ENCODE data around the gene C12orf60.

Gene C12orf60

DNA sequence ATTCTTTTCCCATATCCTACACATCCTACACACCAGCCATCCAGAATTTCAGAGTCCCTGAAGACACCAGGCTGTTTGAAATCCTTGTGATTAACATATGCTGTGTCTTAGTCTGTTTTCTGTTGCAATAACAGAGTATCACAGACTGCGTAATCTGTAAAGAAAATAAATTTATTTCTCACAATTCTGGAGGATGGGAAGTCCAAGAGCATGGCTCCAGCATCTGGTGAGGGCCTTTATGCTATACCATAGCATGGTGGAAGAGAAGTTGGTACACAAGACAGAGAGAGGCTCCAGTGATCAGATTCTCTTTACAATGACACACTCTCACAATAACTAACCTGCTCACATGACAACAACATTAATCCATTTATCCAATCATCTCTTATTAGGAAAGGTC is 35.8 kb downstream of the C12orf60 start:
- no peak for DNase-seq

DNA sequence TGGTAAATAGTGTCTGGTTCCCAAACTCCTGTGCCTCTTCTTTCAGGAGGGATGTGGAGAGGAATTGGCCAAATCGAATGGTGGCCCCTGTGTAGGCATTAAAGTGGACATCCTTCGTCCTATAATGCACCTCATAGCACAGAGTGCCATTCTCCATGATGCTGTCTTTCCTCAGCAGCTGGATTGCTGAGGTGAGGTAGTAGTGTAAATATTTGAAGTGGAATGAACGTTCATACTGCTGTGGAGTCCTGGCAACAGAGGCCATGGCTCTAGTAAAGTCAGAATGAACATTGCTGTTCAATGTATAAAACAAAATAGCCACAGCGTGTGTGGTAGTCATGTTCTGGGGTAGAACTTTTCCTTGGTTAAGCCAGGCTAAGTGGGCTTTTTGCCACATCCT is 37.1 kb downstream of the C12orf60 start:
- DNase-seq = no peak

DNA sequence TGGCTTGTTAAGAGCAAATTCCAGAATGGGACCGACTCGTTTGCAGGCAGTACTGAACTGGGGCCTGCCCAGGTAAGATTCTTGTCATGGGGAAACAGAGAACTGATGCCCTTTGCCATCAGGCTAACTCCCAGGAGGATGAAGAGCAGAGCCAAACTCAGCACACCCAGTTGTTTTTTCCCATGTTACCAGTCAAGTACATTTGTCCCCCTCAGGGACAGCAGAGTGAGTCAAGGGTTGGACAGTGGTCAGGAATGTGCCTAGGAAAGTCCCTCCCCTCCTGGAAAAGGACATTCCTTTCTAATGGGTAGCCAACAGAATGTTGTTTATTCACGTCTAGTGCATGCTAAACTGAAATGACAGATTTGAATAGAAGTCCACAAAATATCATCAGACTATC is 38.3 kb downstream of the C12orf60 start:
- DNase-seq = no peak

DNA sequence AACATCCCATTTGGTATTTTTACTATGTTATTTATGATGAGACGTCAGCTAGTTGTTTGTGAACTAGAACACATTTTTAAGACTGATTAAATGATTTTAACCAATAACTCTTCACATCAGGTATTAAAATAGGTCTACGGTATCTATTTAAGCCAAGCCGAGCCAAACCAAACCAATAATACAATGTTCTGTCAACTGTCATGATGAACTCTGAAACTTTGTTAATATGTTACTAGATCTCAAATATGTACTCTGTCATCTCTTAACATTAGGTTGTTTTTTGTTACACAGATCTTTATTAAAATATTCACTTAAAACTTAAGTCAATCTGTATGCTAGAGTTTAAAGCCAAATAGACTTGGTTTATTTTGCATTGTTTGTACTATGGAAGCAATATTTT is 38.8 kb downstream of the C12orf60 start:
- DNase-seq = no peak

DNA sequence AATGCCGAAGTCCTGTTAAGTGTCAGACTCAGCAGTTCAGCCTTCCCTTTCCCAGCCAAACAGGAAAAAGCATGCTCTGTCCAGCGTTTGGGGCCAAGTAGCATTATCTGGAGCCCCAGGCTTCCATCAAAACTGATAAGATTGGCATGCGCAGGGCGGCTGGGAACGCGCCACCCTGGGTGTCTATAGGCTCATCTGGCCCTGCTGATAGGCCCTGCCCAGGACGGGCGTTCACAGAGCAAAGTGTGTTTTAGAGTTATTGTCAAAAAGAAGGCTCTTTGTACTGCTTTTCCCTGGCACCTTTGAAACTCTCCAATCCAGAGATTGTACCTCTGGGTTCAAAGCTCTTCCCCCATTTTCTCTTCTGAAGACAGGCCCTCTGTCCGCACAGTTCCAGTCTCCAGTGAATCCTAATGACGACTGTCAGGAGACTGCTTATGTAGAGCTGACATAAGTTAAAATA is 40.0 kb downstream of the C12orf60 start, which contains the start of gene ART4:
Gene ART4 (minus strand): TSS at position 102 of the 463 bp plus-strand sequence. CDS start 413 bp downstream, outside the sequence.
- no peak for DNase-seq

DNA sequence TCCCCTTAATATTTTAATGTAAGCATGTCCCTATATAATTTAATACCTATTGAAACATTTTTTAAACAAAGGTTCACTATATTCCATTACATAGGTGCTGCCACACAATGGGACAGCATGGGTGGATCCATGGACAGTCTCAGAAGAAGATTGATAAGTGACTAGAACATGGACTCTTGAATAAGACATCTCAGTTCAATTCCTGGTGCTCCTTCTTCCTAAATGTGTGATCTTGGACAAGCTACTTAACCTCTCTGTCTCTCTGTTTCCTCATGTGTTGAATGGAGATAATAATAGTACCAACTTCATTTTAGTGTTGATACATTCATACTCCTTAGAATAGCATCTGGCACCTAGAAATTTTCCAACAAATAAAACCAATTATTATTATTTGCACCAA is 40.9 kb downstream of the C12orf60 start:
- DNase-seq = no peak

DNA sequence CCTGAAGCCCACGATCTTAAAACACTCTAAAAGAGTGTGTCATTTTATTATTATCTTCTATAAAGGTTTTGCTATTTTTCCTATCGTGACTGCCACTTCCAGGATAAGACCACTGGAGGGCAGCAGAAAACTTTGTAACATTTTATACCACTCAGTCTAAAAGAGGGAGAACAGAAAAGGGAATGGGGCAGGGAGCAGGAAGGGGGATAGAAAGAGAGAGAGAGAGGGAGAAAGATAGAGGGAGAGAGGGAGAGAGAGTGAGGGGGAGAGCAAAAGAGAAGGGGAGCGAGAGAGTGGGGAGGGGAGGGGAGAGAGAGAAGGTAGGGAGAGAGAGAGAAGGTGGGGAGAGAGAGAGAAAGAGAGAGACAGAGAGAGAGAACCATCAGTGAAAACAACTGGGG is 41.9 kb downstream of the C12orf60 start:
- no peak for DNase-seq

DNA sequence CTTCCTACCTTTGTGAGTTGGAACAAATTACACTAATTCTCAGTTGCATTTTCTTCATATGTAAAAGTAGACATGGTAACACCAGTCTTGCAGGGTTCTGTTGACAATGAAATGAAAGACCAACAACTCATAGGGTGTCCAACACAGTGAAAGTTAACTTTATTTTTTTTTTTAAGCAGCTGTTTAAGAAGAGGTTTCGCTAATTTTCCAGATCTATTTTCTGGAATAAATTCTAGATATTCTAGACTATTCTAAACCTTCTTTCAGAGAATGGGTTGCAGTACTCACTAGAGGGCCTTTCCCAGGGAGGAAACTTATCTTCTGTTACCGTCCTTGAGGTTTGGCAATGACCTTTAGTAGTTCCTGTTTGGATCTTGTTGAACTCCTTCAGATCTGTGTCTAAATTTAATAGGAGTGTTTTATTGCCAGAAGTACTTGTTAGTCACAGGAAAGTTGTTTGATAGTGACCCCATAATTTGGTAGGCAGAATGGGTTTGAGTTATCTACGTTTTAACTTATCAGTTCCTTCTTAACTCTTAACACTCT is 42.6 kb downstream of the C12orf60 start:
- DNase-seq = no peak

DNA sequence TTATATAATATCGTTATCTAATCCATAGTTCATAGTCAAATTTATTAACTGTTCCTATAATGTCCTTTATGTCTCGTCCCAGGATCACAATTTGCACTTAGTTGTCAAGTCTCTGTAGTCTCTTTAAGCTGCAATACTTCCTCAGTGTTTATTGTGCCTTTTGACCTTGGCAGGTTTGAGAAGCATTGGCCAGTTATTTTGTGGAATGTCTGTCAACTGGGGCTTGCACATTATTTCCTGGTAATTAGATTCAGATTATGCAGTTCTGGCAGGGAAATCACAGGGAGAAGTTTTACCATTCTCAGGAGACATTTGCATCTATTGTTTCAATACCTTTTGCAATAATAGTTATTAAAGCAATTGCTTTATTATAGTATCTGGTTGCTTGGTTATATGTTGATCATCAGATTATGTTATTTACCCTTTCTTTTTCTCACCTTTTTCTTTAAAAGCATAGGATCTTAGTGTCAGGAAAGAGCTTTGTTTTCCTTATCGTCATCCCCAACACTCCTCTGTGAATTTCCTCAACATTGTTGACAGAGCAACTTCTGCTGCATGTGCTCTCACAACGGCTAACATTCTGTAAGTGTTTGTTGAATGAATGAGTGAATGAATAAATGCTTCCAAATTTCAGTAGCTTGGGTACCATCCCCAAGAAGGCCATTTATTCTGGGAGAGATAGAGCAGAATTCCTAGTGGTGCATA is 43.6 kb downstream of the C12orf60 start:
- no peak for DNase-seq

DNA sequence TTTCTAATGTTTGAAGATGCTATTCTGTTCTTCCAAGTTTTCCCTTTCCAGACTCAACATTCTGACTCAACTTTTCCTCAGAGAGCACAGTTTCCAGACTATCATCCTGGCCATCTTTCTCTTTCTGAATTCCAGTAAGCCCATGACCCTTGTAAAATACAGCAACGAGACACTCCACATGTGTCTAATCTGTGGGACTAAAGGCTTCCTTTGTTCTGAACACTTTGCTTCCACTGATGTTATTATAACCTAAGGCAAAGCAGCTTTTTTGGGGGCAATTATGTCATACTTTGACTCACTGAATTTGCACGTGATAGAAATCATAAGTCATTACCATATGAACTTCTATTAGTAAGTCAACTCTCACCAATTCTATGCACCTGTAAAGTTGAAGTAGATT is 46.2 kb downstream of the C12orf60 start:
- DNase-seq = no peak

DNA sequence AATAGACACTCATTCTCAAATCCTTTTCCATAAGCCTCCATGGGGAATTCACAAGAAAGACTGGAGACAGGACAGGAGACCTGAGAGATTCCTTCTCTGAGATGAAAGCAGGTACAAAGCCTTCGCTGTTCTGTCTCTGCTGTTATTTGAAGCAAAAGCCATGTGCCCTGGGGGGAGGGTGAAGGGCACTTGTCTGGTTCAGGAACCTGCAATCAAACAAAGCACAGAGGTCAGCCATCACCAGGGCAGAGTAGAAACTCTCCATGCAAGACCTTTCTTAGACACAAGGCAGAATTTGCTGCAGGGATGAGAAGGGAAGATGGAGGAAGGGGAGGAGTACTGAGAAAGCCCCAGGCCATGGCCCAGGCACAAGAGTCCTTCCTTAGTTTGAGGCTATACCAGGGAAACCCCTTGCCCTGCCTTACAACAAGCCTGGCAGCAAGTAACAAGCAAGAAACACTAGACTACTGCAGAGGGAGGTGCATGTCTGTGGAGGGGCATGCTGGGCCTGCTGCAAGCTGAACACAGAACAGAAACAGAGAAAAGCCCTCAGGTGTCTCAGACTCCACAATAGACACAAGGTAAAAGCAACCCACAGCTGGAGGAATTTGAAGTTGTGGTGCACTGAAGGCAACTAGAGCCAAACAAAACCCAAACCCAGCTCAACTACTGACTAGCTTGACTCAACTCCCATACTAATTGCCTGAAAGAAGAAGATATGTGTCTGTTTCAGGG is 47.6 kb downstream of the C12orf60 start:
- DNase-seq = no peak

DNA sequence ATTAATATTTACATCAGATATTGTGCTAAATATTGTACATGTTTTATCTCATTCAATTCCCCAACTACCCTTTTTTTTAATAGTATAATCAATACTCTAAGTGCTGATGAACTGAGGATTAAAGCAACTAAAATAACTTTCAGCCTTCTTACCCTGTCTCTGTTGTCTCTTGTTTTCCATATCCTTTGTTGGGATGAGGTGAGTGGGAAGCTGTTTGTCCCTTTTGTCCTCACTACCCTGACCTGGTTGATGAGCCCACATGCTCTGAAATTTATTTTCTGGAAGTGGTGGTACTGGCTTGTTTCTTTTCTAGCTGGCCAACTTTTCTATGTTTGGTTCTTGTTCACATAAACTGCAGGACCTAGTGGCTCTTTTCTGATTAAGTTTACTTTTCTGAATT is 49.4 kb downstream of the C12orf60 start:
- DNase-seq = no peak

DNA sequence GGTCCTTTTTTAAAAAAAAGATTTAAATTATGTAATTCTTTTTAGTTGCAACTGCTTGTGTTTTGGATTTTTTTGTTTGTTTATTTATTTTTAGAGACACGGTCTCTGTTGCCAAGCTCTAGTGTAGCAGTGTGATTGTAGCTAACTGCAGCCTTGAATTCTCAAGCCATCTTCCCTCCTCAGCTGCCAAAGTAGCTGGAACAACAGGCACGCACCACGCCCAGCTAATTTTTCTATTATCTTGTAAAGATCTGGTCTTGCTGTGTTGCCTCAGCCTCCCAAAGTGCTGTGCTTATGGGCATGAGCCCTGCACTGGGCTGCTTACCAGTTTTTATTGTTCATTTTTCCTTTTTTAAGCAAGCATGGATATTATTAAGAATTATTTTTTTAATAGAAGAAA is 50.5 kb downstream of the C12orf60 start:
- DNase-seq = no peak

DNA sequence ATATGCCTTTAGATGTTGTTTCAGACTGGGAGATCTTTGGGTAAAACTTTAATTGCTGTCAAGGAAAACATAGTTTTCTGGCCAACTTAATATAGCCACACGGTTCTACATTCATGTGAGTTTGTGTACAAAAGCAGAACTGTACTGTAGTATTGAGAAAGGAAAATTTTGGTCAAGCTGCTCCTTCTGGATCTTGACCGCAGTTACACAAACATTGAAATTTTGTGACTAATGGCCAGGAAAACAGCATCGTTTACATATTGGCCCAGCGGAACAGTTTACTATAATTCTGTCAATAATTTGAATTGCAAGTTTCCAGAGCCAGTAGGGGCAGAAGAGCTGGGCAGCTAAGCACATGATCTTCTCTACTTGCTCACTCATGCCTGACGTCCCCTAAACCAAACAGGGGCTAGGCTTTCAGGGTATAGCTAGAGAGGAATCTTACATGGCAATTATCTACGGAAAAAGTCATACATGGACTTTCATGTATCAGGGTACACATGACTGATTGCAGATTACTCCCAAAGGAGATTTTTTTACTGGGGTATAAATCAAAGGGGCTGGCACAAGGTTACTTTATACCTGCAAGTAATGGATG is 51.2 kb downstream of the C12orf60 start:
- no peak for DNase-seq

DNA sequence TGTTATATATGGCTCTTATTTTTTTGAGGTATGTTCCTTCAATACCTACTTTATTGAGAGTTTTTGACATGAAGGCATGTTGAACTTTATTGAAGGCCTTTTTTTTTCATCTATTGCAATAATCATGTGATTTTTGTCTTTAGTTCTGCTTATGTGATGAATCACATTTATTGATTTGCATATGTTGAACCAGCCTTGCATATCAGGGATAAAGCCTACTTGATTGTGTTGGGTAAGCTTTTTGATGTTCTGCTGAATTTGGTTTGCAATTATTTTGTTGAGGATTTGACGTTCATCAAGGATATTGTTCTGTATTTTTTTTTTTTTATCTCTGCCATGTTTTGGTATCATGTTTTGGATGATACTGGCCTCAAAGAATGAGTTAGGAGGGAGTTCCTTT is 55.0 kb downstream of the C12orf60 start:
- no peak for DNase-seq

DNA sequence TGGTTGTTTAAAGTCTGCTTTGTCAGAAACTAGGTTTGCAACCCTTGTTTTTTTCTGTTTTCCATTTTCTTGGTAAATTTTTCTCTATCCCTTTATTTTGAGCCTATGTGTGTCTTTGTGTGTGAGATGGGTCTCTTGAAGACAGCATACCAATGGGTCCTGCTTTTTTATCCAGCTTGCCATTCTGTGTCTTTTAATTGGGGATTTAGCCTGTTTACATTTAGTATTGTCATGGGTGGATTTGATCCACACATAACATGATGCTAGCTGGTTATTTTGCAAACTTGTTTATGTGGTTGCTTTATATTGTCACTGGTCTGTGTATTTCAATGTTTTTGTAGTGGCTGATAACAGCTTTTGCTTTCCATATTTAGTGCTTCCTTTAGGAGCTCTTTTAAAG is 57.0 kb downstream of the C12orf60 start:
- no peak for DNase-seq

DNA sequence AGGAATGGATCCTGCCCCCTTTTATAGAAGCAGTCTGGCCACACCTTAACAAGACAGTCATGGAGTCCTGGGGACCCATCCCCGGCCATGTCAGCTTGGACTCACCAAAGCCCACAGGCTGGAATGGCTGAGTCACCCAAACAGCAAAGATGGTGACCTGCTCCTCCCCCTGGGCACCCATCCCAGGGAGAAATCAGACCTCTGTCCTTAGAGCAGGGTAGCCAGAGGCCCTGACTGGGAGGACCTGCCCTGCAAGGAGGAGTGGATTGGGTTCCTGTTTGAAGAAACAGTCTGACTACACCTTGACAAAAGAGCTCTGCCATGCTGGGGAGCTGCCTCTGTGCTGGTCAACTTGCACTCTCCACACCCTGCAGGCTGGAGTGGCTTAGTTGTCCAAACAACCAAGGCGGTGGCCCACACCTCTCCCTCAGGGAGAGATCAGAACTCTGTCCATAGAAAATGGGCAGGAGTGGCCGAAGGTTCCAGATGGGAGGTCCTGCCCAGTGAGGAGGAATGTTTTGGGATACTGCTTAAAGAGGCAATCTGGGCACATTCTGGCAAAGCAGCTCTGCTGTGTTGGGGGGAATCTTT is 65.5 kb downstream of the C12orf60 start:
- no peak for DNase-seq

DNA sequence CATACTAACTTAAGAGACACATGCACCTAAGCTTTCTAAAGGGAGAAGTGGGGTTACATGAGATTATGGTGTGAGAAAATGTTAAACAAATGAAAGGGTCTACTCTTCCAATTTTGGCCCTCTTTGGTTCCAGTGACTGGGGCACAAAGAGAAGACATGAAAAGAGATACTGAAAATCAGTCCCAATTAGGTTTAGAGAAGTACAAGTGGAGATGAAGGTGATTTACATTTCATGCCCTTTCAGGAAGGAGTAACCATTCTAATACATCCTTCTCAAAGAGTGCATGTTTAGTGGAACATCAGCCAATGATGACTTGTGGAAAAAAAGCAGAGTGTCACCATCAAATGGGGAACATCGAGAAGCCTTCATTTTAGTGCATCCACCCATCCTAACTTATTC is 67.8 kb downstream of the C12orf60 start:
- no peak for DNase-seq

DNA sequence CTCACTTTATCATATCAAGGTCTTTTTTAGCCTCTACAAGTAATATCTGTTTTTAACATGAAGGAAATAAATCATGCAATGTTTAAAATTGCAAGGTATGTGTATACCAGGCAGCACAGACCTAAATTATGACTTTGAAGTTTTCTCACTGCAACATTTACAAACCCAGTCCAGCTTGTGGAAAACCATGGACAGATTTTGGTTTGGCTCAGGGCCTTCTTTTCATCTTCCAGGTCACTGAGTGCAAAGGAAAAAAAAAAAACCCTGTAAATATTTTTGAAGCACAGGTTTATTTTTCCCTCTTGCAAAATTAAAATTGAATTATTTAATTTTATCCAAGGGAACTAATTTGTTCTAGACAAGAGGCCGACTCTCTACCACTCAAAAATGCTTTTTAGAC is 68.4 kb downstream of the C12orf60 start:
- DNase-seq = no peak

DNA sequence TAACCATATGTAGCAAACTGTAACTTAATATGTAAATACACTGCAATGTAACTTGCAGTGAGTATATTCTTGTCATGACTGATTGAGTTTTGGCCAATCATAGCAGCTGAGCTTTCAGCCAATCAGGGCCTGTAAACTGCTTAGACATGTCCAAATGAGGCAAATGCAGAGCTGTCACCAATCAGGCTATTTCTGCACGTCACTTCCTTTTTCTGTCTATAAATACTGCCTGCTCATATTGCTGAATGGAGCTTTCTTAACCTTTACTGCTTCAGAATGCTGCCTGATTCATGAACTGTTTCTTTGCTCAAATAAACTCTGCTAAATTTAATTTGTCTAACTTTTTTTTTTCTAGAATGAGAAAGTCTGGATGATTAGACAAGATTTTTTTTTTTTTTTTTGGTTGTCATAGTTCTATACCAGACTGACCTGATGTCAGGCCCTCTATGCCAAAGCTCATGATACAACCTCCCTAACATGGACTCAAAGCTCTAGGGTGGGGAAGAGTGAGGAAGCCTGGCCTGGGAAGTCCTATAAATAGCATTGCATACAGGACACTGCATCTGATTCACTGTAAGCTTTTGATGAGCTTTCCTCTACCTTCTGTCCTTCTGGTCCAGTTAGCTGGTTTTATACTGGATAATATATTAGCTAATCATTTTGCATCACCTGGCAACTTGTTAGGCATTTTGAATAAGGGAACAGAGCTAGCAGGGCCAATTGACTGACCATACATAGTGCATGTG is 70.1 kb downstream of the C12orf60 start:
- DNase-seq = peak; percentile 18

Data from NCI-H524 treated with DMSO at 0.1 percent for 48 hours (cell line).